SJSA1 (cell line): ENCODE data around the gene HSD17B1. TPM values are rescaled to one million over a fixed set of nuclear protein-coding genes. Genes with fewer than 3 reads are reported as not detected.
"Not testable (repeated sequence)": the region's sequence is repeated elsewhere in the genome, so short reads cannot be mapped to it uniquely, and the experiment has no call there.

Experiments used
- DNase-seq, 2 experiments: peaks; one replicate each; pipeline ENCODE4 v3.0.0-alpha.2; 2015 to 2020; ENCODE audit warnings: low spot score in 2 of 2, low read depth in 1 of 2
- H3K27ac ChIP-seq: fragments of 250-450 bp; sonication (Bioruptor Pico); 2 replicates; pipeline ENCODE4 v1.5.1; 2020; ENCODE audit warnings: mild to moderate bottlenecking, moderate library complexity
- H3K27me3 ChIP-seq: fragments of 250-450 bp; sonication (Bioruptor Pico); replicated peaks from 2 replicates; pipeline ENCODE4 v1.5.1; 2020; ENCODE audit warnings: mild to moderate bottlenecking, moderate library complexity
- H3K36me3 ChIP-seq: fragments of 250-450 bp; sonication (Bioruptor Pico); 2 replicates; pipeline ENCODE4 v1.5.1; 2020; ENCODE audit warnings: mild to moderate bottlenecking
- H3K4me1 ChIP-seq: fragments of 250-450 bp; sonication (Bioruptor Pico); replicated peaks from 2 replicates; pipeline ENCODE4 v1.6.1; 2021; ENCODE audit warnings: mild to moderate bottlenecking
- H3K4me3 ChIP-seq: fragments of 250-450 bp; sonication (Bioruptor Pico); 2 replicates; pipeline ENCODE4 v1.5.1; 2020; ENCODE audit warnings: mild to moderate bottlenecking
- H3K9me3 ChIP-seq: fragments of 250-450 bp; sonication (Bioruptor Pico); replicated peaks from 2 replicates; pipeline ENCODE4 v1.5.1; 2020; ENCODE audit warnings: mild to moderate bottlenecking
- total RNA-seq: library from RNA; depleted of rRNA; stranded (reverse); fragments of >200 nt; shearing (Covaris generic); gene quantifications from 2 replicates; pipeline ENCODE4 v1.2.3, GENCODE V29; 2014

The HSD17B1 gene
- total RNA-seq, 1 experiment from 2014 or later, result 0.13 TPM

DNA sequence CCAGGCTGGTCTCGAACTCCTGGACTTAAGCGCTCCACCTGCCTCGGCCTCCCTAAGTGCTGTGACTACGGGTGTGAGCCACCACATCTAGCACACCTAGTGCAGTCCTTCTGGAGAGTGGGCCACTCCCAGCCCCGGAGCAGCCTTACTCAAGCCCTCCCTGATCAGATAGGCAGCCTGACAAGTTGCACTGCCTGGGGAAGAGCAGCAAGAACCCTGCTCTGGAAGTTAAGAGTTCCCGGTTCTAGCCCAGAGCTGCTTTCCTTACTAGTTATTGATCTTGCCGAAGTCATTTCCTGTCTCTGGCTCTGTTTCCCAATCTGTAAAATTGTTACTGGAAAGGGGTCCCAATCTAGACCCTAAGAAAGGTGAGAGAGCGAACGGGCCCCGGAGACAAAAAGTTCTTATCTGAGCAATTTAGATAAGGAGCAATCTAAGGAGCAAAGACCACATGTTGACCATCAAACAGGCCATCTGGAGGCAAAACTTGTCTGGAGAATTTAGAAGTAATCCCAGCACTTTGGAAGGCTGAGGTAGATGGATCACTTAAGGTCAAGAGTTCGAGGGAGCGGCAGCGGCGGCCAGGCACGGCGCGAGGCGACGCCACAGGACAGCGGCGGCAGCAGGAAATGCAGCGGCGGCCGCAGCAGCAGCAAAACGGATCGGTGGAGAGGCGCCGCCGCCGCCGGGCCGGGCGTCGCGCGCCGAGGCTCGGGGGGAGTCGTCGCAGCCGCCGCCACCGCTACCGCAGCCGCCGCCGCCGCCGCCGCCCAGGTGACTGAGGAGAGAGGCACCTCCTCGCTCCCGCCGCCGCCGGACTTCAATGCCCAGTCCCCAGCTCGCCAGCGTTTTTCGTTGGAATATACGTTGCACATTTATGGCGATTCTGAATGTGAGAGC lies 21.0 kb upstream of the HSD17B1 start:
- DNase-seq, result peak in 1 of 2 experiments; percentile 46
- H3K4me1 ChIP-seq, result peaks cover 47% of the 10 kb centered on the region
- H3K27ac ChIP-seq, result no peak overlapping the region
- no peaks in the 10 kb centered on the region for H3K27me3 ChIP-seq
- no peaks in the 10 kb centered on the region; the same call in 1 of the 2 replicates for H3K36me3 ChIP-seq
- peak overlapping the region; percentile 53 for H3K4me3 ChIP-seq
- H3K9me3 ChIP-seq, result no peaks in the 10 kb centered on the region

GRCh38 chr17:42535155-42536047 lies 17.3 kb upstream of the HSD17B1 start:
- H3K27me3 ChIP-seq, result no peaks in the 10 kb centered on the region
- H3K4me1 ChIP-seq, result peaks cover 40% of the 10 kb centered on the region
- H3K36me3 ChIP-seq, result peaks cover 26% of the 10 kb centered on the region
- H3K9me3 ChIP-seq, result no peaks in the 10 kb centered on the region
- peak overlapping the region; percentile 46 for H3K27ac ChIP-seq
- H3K4me3 ChIP-seq, result peak overlapping the region; percentile 92
- no peak for DNase-seq

DNA sequence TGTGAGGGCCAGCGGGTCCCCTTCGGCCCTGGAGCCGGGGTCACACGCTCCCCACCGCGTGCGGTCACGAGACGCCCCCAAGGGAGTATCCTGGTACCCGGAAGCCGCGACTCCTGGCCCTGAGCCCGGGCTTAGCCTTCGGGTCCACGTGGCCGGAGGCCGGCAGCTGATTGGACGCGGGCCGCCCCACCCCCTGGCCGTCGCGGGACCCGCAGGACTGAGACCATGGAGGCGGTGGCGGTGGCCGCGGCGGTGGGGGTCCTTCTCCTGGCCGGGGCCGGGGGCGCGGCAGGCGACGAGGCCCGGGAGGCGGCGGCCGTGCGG lies 16.7 kb upstream of the HSD17B1 start, which contains the start of gene NAGLU:
Gene NAGLU, plus strand, starts transcription at position 194 of the 324 bp plus-strand sequence. Its CDS starts 32 bp downstream, at position 226.
- no peaks in the 10 kb centered on the region for H3K9me3 ChIP-seq
- peaks cover 36% of the 10 kb centered on the region for H3K4me1 ChIP-seq
- peak; percentile 80 to 94 for DNase-seq
- peak within 1 kb of the TSS; percentile 46 for H3K27ac ChIP-seq
- no peaks in the 10 kb centered on the region for H3K27me3 ChIP-seq
- peak within 1 kb of the TSS; percentile 92 for H3K4me3 ChIP-seq
- H3K36me3 ChIP-seq, result peaks cover 26% of the 10 kb centered on the region

- H3K27ac ChIP-seq, result peak overlapping the region; percentile 46
- H3K4me3 ChIP-seq, result peak overlapping the region; percentile 92
- H3K27me3 ChIP-seq, result no peaks in the 10 kb centered on the region
- peak; percentile 75 to 91 for DNase-seq
- H3K9me3 ChIP-seq, result no peaks in the 10 kb centered on the region
- H3K36me3 ChIP-seq, result peaks cover 30% of the 10 kb centered on the region
- peaks cover 31% of the 10 kb centered on the region for H3K4me1 ChIP-seq
Measured at GRCh38 chr17:42536372-42537155, 16.2 kb upstream of the HSD17B1 start.

GRCh38 chr17:42537156-42537805 lies 15.4 kb upstream of the HSD17B1 start:
- no peaks in the 10 kb centered on the region for H3K9me3 ChIP-seq
- peak overlapping the region; percentile 92 for H3K4me3 ChIP-seq
- peaks cover 36% of the 10 kb centered on the region for H3K36me3 ChIP-seq
- H3K27me3 ChIP-seq, result no peaks in the 10 kb centered on the region
- H3K4me1 ChIP-seq, result peaks cover 25% of the 10 kb centered on the region
- no peak for DNase-seq
- no peak overlapping the region for H3K27ac ChIP-seq

DNA sequence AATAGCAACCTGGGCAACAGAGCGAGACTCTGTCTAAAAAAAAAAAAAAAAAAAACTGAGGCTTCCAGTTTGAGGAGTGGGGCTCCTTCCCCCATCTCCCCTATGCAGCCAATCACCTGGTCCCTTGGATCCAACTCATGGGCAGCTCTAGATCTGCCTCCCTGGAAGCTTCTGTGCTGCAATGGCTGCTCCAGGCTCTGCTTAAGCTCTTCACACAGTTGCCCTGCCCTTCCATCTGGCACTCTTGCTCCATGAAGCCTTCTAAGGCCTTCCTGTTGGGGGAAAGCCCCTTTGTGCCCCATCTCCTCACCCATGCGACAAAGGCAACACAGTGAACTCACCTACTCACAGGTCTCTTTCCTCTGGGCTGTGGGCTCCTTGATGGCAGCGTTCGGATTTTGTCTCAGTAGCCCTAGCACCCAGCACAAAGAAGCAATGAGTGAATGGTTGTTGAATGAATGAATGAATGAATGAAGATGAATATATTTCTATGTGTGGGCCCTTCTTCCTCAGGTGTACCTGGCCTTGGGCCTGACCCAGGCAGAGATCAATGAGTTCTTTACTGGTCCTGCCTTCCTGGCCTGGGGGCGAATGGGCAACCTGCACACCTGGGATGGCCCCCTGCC lies 14.8 kb upstream of the HSD17B1 start:
- no peaks in the 10 kb centered on the region for H3K27me3 ChIP-seq
- H3K27ac ChIP-seq, result no peak overlapping the region
- no peak for DNase-seq
- no peaks in the 10 kb centered on the region for H3K9me3 ChIP-seq
- H3K4me1 ChIP-seq, result peaks cover 25% of the 10 kb centered on the region
- H3K36me3 ChIP-seq, result peaks cover 42% of the 10 kb centered on the region
- H3K4me3 ChIP-seq, result no peak overlapping the region

DNA sequence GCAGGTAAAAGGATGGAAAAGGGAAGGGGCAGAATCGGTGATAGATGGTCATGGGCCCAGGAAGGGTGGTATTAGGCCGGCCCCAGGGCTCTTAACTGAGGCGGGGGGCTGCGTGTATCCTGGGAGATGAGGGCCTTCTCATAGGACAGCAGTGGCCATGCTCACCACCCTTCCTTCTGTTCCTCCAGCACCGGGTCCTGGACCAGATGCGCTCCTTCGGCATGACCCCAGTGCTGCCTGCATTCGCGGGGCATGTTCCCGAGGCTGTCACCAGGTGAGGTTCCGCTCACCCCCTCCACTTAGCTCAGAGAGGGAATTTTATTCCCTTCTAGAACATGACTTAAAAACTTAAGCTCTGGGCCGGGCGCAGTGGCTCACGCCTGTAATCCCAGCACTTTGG lies 14.2 kb upstream of the HSD17B1 start:
- Histone ChIP-seq H3K27me3 (no peaks in the 10 kb centered on the region), H3K4me3 (no peak overlapping the region), H3K4me1 (peaks cover 25% of the 10 kb centered on the region), H3K27ac (no peak overlapping the region), H3K36me3 (peaks cover 46% of the 10 kb centered on the region), H3K9me3 (no peaks in the 10 kb centered on the region)
- no peak for DNase-seq

DNA sequence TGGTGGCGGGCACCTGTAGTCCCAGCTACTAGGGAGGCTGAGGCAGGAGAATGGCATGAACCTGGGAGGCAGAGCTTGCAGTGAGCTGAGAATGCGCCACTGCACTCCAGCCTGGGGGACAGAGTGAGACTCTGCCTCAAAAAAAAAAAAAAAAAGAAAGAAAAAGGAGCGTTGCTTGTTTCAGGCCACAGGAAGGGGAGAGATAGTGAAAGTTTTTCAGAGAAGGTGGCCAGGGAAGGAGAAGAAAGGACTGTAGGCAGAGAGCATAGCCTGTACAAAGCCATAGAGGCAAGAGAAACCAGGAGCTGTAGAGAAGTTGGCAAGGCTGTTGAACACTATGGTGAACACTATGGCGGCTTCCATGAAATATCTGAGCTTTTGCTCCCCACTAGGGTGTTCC lies 12.2 kb upstream of the HSD17B1 start:
- DNase-seq, H3K27me3 ChIP-seq, H3K4me3 ChIP-seq, H3K9me3 ChIP-seq, H3K27ac ChIP-seq: not testable (repeated sequence)
- Histone ChIP-seq H3K36me3 (peaks cover 60% of the 10 kb centered on the region), H3K4me1 (peaks cover 20% of the 10 kb centered on the region)

- Histone ChIP-seq H3K9me3 (no peaks in the 10 kb centered on the region), H3K27me3 (no peaks in the 10 kb centered on the region), H3K27ac (no peak overlapping the region), H3K4me3 (no peak overlapping the region), H3K4me1 (peaks cover 13% of the 10 kb centered on the region), H3K36me3 (peaks cover 60% of the 10 kb centered on the region)
- DNase-seq, result no peak
Measured at GRCh38 chr17:42541041-42541833, 11.5 kb upstream of the HSD17B1 start.

- no peak for DNase-seq
- H3K27ac ChIP-seq, result no peak overlapping the region
- H3K36me3 ChIP-seq, result peaks cover 49% of the 10 kb centered on the region
- H3K9me3 ChIP-seq, result no peaks in the 10 kb centered on the region
- no peaks in the 10 kb centered on the region for H3K27me3 ChIP-seq
- no peak overlapping the region for H3K4me3 ChIP-seq
- H3K4me1 ChIP-seq, result no peaks in the 10 kb centered on the region
Measured at GRCh38 chr17:42543190-42544079, 9.3 kb upstream of the HSD17B1 start.

DNA sequence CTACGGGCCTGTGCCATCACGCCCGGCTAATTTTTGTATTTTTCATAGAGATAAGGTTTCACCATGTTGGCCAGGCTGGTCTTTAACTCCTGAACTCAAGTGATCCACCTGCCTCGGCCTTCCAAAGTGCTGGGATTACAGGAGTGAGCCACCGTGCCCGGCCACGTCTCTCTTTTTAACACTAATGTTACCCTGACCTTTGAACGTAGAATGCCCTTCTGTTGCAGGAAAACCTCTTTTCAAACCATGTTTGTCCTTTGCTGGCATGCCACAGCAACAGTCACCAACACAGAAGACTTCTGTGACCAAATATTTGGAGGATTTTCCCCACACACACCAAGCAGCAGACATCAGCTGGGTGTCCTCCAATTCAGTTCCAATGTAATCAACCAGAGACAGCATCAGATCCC lies 7.8 kb upstream of the HSD17B1 start:
- Histone ChIP-seq H3K4me3 (no peak overlapping the region), H3K9me3 (no peaks in the 10 kb centered on the region), H3K36me3 (peaks cover 38% of the 10 kb centered on the region), H3K4me1 (no peaks in the 10 kb centered on the region), H3K27me3 (no peaks in the 10 kb centered on the region), H3K27ac (no peak overlapping the region)
- DNase-seq, result no peak
